ENCODE data around the gene GPR18.

The GPR18 gene

GRCh38 chr13:99208185-99208584 is 50.0 kb downstream of the GPR18 start:
- DNase-seq (ENCODE audit: low spot score) = no peak

GRCh38 chr13:99207511-99207910 is 50.7 kb downstream of the GPR18 start:
- DNase-seq (ENCODE audit: low spot score) = no peak

GRCh38 chr13:99206873-99207272 is 51.3 kb downstream of the GPR18 start:
- DNase-seq (ENCODE audit: low spot score) = no peak

GRCh38 chr13:99206226-99206625 is 52.0 kb downstream of the GPR18 start:
- DNase-seq (ENCODE audit: low spot score) = no peak

- DNase-seq (ENCODE audit: low spot score) = no peak
These were observed 52.5 kb downstream of the GPR18 start for GRCh38 chr13:99205621-99206220.

Data from hematopoietic multipotent progenitor cell treated with erythropoietin and hydrocortisone succinate and interleukin-3 and kit ligand, for 15 days (in vitro differentiated cells).